Astrocyte (in vitro differentiated cells and primary cell): ENCODE data around the gene CACNA2D1.

ENCODE experiments used
- CTCF ChIP-seq: IDR thresholded peaks from 2 replicates; pipeline ENCODE4 v1.5.1; 2011; ENCODE audit warnings: low read depth, mild to moderate bottlenecking, inconsistent platforms, low read length, moderate library complexity; ENCODE audit not compliant: insufficient read depth
- EZH2 ChIP-seq: IDR thresholded peaks from 2 replicates; pipeline ENCODE4 v1.6.1; 2012; ENCODE audit warnings: mild to moderate bottlenecking, low read length, inconsistent platforms; ENCODE audit not compliant: insufficient read depth

GRCh38 chr7:82330706-82331215 is 112.8 kb downstream of the CACNA2D1 start:
- no peak for TF ChIP-seq CTCF
- TF ChIP-seq EZH2 = no peak
